Measurements from ENCODE around the gene NKAPD1. TPM values are rescaled to one million over a fixed set of nuclear protein-coding genes. Genes with fewer than 3 reads are reported as not detected.
"Not testable (repeated sequence)": the region's sequence is repeated elsewhere in the genome, so short reads cannot be mapped to it uniquely, and the experiment has no call there.

The NKAPD1 gene
- 19.5 and 20.4 TPM in 2 replicates for total RNA-seq

DNA sequence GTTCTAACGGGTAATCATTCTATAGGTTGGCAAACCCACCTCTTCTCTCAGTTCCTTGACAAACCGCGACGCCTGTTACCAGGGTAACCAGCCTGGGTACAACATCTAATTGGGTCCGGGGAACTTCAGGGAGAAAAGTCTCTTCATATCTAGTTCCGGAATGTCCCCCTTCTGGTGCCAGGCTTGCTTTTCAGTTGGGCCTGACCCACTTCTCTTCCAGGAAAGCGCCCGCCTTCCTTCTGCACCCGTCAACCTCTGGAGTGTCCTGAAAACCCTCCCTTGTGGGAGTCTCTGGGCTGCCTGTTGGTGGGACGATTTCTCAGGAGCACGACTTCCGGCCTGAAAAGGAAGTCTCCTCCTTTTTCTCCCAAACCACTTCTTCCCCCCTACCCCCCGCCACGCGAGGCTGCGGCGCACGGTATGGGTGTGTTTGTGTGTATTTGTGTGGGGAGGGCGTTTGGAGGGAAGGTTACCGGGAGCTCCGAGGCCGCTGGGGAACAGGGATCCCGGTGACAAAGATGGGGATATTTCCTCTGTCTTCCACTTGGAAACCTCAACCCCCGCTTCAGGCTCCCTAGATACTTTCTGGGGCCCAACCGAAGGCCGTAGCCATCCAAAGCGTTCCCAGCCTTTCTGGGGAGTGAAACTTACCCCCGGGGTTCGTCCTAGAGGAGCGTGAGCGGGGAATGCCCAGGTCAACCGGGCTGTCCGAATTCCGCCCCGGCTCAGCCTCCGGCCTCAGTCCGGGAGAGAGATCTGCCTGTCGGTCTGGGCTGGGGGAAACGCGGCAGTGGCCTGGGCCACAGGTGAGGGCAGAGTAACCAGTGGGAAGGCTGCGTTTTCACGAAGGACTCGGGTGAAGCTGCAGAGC lies at the start of gene NKAPD1, which contains the start of gene PIH1D2:
Gene NKAPD1 (plus strand): TSS at position 359 of the 871 bp plus-strand sequence. CDS start 1,276 bp downstream, outside the sequence.
Gene PIH1D2 (minus strand): TSS at position 77 of the 871 bp plus-strand sequence. CDS start 843 bp downstream, outside the sequence.
- DNase-seq (ENCODE audit: low read depth, low spot score): peak; percentile 66

DNA sequence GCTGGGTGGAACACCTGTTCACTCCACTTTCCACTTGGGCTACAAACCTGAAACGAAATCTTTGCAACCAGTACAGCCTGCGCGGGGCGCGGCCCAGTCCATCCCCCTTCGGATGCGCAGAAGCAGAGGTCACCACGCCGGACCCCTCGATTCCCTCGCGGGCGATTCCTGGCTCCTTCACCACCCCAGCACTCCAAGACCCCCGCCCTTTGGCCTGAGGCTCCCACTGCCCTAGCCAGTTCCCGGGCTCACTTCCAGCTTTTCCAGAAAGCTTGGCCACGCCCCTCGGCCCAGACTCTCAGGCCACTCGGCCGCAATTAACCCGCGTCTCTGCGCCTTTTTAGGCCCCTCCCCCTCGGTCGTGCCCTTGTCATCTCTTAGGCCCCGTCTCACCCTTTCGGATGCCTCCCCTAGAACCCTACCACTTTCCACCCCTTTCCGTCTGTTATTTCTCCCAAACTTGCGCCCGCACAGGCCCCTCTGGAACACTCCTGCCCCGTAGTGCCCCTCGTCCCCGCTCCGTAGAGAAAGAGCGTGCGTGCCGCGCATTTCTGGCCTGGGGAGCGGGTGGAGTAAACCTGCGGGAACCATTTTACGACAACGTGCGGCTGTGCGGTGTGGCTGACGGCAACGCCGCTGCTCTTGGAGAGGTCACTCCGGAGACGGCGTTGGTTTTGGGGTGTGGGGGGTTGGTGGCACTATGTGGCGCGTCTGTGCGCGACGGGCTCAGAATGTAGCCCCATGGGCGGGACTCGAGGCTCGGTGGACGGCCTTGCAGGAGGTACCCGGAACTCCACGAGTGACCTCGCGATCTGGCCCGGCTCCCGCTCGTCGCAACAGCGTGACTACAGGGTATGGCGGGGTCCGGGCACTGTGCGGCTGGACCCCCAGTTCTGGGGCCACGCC lies 49.1 kb upstream of the NKAPD1 start, which contains the start of gene DLAT:
Gene DLAT (plus strand): TSS at position 636 of the 906 bp plus-strand sequence. CDS start 65 bp downstream, at position 701.
- peak; percentile 37 for DNase-seq (ENCODE audit: low read depth, low spot score)

GRCh38 chr11:112025707-112026106 lies 48.4 kb upstream of the NKAPD1 start:
- DNase-seq (ENCODE audit: low read depth, low spot score): no peak

GRCh38 chr11:112026784-112027410 lies 47.2 kb upstream of the NKAPD1 start:
- not testable (repeated sequence) for DNase-seq (ENCODE audit: low read depth, low spot score)

- no peak for DNase-seq (ENCODE audit: low read depth, low spot score)
Observed at GRCh38 chr11:112029460-112029859, 44.6 kb upstream of the NKAPD1 start.

DNA sequence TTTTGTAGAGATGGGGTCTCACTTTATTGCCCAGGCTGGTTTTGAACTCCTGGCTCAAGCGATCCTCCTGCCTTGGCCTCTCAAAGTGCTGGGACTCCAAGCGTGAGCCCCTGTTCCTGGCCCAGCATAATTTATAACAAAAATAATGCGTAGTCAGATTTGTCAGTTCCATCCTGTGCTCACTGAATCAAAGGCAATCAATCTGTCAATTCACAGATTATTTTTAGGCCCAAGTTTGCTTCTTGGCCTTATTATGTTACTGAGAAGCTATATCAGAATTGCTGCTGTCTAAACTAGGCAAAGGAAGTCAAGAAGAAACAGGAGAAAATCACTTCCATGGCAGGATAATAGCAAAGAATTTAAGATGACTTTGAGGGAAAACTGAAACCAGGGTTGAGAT lies 40.2 kb upstream of the NKAPD1 start:
- no peak for DNase-seq (ENCODE audit: low read depth, low spot score)

DNA sequence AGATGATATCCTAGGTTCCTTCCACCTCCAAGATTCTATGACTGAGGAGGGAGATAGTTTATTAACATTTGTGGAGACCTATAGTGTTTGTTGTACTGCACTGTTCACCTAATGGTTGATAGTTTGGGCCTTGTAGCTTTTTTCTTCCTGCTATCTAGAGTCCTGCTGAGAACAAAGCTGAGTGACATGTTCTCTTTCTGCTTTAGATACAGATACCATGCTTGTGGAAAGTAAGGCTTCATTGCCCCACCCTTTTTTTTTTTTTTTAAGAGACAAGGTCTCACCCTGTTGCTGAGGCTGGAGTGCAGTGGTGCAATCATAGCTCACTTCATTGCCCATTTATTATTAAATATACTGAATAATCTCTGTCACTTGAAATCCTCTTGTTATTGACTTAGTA lies 36.6 kb upstream of the NKAPD1 start:
- DNase-seq (ENCODE audit: low read depth, low spot score): no peak

DNA sequence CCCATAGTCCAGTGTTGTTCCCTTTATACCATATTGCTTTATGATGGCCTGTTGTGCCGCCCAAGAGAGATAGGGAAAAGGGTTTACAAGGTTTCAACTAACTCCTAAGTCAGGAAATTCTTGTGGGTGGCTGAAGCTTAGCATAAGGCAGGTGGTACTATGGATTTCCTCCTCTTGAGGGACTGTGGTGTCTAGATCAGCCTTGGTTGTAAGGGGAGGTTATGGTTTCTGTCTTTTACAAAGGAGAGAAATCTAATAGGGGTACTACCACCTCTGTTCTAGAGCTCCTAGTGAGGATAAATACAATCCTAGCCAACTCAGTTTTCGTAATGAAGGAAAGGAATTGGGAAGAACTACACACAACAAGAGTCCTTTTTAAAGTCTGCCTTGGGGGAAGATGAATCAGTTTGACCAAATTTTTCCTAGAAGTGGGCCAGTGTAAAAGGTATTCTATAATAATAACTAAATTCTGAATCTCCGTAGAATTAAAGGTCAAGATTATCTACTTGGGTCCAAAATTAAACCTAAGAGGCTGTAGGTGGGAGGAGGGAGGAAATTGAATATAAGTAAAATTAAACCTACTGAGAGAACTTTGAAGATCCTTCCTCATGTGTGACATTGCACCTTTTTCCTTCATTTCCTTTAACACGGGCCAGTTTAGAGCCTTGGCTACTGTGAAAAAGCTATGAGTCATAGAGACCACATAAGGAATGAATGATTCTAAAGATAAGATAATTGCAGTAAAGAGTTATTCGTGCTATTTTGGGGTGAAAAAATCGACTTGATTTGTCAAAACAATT lies 31.7 kb upstream of the NKAPD1 start:
- no peak for DNase-seq (ENCODE audit: low read depth, low spot score)

DNA sequence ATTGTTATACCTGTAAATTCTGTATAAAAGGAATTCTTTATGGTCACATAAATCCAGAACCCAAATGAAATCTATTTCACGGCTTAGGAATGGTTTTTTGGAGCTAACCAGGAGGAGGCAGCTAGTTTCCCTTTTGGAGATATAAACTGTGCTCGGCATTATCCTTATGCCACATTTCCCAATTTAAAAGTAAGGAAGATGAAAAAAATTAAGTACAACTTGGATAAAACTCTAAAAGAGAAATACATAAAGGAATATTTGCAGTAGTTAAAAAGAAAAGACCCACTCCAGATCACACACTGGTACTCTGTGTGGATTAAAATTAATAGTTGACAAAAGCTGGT lies 31.2 kb upstream of the NKAPD1 start:
- DNase-seq (ENCODE audit: low read depth, low spot score): no peak

DNA sequence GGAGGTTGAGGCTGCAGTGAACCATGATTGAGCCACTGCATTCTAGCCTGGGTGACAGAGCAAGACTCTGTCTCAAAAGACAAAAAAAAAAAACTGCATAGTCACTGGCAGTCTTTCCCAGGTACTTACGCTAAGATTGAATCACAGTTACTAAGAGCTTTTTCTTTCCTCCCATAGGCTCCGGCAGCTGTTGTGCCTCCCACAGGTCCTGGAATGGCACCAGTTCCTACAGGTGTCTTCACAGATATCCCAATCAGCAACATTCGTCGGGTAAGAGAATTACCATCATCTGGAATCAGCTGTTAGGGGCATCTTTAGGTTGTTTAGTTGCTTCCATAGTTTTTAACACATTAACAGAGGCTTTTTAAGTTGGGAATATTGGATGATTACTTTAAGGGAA lies 29.1 kb upstream of the NKAPD1 start:
- no peak for DNase-seq (ENCODE audit: low read depth, low spot score)

GRCh38 chr11:112046647-112047046 lies 27.5 kb upstream of the NKAPD1 start:
- not testable (repeated sequence) for DNase-seq (ENCODE audit: low read depth, low spot score)

- not testable (repeated sequence) for DNase-seq (ENCODE audit: low read depth, low spot score)
Observed at GRCh38 chr11:112048256-112048655, 25.8 kb upstream of the NKAPD1 start.

- no peak for DNase-seq (ENCODE audit: low read depth, low spot score)
Observed at GRCh38 chr11:112049777-112050176, 24.3 kb upstream of the NKAPD1 start.

DNA sequence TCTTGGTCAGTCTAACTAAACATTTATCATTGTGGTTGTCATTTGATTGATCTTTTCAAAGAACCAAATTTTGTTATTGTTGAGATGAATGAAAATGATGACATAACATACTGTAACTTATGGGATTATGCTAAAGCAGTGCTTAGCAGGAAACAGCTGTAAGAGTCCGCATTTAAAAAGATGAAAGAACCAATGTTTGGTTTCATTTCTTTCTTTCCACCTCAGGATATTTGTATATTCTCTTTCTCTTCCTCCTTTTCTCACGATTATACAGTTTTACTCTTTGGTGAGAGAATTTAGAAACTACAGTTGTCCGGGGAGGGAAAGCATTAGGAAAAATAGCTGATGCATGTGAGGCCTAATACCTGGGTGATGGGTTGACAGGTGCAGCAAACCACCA lies 23.4 kb upstream of the NKAPD1 start:
- DNase-seq (ENCODE audit: low read depth, low spot score): no peak

GRCh38 chr11:112051768-112052167 lies 22.3 kb upstream of the NKAPD1 start:
- DNase-seq (ENCODE audit: low read depth, low spot score): no peak

DNA sequence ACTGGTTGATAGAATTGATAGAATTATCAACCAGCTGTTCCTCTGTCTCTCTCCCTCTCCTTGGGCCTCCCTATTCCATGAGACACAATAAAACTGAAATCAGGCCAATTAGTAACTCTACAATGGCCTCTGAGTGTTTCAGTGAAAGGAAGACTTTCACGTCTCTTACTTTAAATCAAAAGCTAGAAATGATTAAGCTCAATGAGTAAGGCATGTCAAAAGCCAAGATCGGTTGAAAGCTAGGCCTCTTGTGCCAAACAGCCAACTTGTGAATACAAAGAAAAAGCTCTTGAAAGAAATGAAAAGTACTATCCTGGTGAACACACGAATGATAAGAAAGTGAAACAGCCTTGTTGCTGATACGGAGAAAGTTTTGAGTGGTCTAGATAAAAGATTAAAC lies 16.9 kb upstream of the NKAPD1 start:
- no peak for DNase-seq (ENCODE audit: low read depth, low spot score)

DNA sequence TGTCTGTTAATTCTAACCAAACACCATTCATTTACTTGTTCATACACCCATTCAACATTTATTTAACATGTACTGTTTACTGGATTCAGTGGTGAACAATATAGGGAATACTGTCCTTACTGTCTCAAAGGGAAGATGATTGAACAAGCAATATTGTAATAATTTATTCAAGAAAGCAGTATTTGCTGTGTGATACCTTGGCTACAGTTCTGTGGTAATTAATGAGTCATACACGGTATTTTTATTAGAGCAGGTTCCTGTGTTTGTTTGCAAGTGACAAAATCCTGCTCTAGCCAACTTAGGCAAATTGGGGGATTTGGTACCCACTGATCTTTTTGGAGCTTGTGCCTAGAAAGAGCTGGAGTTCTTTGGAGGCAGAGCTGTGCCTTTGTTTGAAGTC lies 16.0 kb upstream of the NKAPD1 start:
- DNase-seq (ENCODE audit: low read depth, low spot score): no peak

DNA sequence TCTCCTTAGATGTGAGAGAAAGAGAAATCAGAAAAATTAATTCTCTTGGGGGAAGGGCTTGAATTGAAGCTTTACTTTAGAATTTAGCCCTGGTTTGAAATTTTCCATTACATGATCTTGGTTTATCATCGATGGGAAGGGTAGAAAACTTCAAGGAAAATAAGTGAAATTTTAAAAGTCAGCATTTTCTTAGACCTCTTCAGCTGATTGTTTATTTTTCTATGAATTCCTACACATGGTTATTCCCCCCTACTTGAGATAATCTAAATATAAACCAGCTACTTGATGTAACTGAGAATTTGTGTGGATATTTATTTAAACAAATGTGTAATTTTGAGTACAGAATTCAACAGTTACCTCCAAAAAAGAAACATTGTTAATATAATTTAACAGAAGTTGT lies 11.2 kb upstream of the NKAPD1 start:
- DNase-seq (ENCODE audit: low read depth, low spot score): no peak

GRCh38 chr11:112082729-112083128 lies 8.6 kb downstream of the NKAPD1 start:
- DNase-seq (ENCODE audit: low read depth, low spot score): no peak

DNA sequence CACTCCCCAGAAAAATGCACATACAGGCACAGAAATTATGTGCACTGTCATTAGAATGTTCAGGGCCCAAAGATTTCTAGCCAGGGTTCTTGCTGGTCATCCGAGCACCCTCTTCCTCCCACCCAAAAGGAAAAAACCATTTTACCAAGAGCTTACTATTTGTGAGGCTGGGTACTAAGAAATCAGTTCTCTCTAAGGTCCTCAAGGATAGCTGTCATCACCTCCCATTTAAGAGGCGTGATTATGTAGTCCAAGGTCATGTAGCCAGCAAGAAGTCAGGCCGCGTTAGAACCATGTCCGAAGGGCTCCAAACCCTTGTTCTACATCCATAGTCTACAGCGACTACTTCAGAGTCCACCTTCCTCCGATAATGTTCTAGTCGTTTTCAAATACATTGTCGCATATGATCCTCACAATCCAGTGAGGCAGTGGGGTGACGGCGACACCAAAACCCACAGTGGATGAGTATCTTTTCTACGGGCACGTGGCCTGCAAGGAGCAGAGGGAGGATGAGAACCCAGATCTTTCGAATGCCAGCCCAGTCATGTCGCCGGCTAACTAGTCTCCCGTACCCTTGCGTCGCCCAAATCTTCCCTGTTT lies 11.8 kb downstream of the NKAPD1 start:
- DNase-seq (ENCODE audit: low read depth, low spot score): no peak
